ENCODE measurements around the gene UBE2G2. TPM values are rescaled to one million over a fixed set of nuclear protein-coding genes. Genes with fewer than 3 reads are reported as not detected.

The UBE2G2 gene
- polyA plus RNA-seq, 12 donors: 63.0 to 863 (median 98.5) TPM

DNA sequence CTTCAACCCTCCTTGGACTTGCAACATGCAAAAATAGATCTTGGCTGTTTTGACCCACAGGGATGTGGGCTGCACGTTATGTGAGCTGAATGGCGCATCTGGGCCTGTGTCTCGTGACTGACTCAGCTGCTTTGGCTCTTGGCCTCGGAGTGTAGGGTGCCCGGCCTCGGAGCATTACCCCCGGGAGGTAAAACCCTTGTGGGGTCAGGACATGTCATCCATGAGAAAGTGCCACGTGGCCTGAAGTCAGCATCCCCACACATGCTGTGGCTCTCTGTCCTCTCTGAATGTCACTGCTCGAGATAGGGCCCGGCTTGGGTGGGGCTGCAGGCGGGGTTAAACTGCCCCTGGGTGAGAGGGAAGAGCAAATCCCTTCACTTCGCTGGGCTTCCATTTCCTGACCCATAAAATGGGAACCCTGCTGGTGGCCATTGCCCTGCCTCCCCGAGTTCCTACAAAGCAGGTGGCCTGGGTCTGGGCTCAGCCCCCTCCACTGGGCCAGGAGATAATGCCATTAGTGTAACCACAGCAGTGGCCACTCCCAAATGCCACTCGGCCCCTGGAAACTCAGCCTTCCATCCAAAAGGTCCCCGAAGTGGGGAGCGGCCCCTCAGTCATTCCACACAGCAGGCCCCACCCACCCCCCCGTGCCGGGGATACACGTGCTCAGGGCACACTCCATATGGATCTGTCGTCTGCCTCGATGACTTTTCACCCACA, 67.4 kb downstream of the UBE2G2 start:
- no peak for DNase-seq

GRCh38 chr21:44732956-44733355, 68.7 kb downstream of the UBE2G2 start:
- no peak for DNase-seq

- no peak for DNase-seq
Observed at GRCh38 chr21:44732263-44732662, 69.4 kb downstream of the UBE2G2 start.

DNA sequence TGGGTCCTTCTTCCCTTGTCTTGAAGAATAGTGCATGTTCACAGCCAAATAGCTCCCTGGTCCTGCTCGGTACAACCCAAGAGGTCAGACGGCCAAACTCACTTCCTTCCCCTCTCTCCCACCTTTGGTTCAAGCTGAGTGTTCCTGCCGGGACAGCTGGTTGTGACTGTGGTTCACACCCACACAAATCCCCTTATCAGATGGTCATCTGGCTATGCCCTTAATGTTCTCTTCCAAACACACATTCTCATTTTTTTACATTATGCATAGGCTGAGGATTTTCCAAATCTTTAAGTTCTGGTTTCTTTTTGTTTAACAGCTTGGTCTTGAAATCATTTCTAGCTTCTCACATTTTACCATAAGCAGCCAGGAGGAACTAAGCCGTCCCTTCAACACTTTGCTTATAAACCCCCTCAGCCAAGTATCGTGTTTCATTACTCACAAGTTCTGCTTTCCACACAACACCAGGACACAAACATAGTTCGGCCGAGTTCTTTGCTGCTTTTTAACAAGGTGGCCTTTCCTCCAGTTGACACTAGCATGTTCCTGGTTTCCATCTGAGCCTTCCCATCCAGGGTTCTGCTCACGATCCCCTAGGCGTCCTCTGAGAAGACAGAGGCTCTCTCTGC, 70.6 kb downstream of the UBE2G2 start:
- DNase-seq: no peak

- no peak for DNase-seq
Observed at GRCh38 chr21:44730028-44730395, 71.6 kb downstream of the UBE2G2 start.

GRCh38 chr21:44729336-44730027, 72.1 kb downstream of the UBE2G2 start:
- DNase-seq: no peak

DNA sequence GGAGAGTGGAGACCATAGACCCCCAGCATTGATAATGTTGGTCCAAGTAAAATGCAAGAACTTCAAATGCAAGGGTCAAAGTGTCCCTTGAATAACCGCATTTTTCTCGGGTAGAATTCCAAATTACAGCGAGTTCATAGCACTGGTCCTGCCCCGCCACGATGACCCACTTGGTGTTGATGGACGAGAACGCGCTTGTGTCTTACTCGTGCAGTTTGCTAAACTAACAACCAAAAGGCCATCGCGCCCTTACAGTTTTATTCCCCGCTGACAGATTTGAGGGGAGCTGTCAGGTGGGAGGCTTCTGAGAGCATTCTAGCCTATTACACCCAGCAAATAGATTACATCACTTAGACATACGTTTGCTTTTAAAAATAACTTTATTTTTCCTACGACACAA, 72.9 kb downstream of the UBE2G2 start:
- no peak for DNase-seq

GRCh38 chr21:44727757-44728156, 73.9 kb downstream of the UBE2G2 start:
- no peak for DNase-seq

GRCh38 chr21:44727321-44727720, 74.3 kb downstream of the UBE2G2 start:
- no peak for DNase-seq

- DNase-seq: no peak
Observed at GRCh38 chr21:44726826-44727225, 74.8 kb downstream of the UBE2G2 start.

- no peak for DNase-seq
Observed at GRCh38 chr21:44724926-44725325, 76.7 kb downstream of the UBE2G2 start.

- no peak for DNase-seq
Observed at GRCh38 chr21:44724196-44724595, 77.4 kb downstream of the UBE2G2 start.

- no peak for DNase-seq
Observed at GRCh38 chr21:44723177-44724131, 78.2 kb downstream of the UBE2G2 start.

DNA sequence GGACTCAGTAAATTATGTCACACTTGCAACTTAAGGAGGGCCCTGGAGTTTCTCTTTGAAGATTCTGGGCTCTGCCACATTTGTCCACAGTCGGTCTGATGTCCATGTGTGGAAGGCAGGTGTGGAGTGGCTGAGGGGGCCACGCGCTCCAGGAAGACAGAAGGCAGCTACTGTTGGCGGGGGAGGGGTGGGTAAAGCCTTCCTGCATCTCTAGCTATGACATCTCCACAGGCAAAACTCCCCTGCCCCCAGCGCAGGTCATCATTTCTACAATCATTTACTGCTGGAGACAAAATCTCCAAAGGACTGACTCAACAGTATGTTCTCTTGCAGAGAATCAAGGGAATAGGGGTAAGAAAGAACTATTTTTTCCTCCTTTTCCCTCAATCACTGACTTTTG, 78.9 kb downstream of the UBE2G2 start:
- no peak for DNase-seq

- no peak for DNase-seq
Observed at GRCh38 chr21:44720170-44720569, 81.5 kb downstream of the UBE2G2 start.

Other genes with a start within 250 kb of the UBE2G2 start
- not detected for gene KRTAP10-3, start 243.0 kb downstream of the UBE2G2 start, polyA plus RNA-seq (ENCODE audit: insufficient read length in 12 of 12)
- gene KRTAP10-4, start 228.1 kb downstream of the UBE2G2 start, polyA plus RNA-seq (ENCODE audit: insufficient read length in 12 of 12): not detected
- gene KRTAP10-5, start 221.2 kb downstream of the UBE2G2 start, polyA plus RNA-seq (ENCODE audit: insufficient read length in 12 of 12): not detected
- not detected for gene KRTAP10-6, start 209.3 kb downstream of the UBE2G2 start, polyA plus RNA-seq (ENCODE audit: insufficient read length in 12 of 12)
- not detected for gene KRTAP10-7, start 201.2 kb downstream of the UBE2G2 start, polyA plus RNA-seq (ENCODE audit: insufficient read length in 12 of 12)
- under 1 TPM in 1 of 12 donors, not detected in 11; 0.25 TPM for gene KRTAP10-8, start 189.7 kb downstream of the UBE2G2 start, polyA plus RNA-seq (ENCODE audit: insufficient read length in 12 of 12)
- gene KRTAP10-9, start 174.7 kb downstream of the UBE2G2 start, polyA plus RNA-seq (ENCODE audit: insufficient read length in 12 of 12): not detected
- not detected for gene KRTAP10-10, start 164.5 kb downstream of the UBE2G2 start, polyA plus RNA-seq (ENCODE audit: insufficient read length in 12 of 12)
- gene KRTAP10-11, start 155.4 kb downstream of the UBE2G2 start, polyA plus RNA-seq (ENCODE audit: insufficient read length in 12 of 12): not detected
- gene KRTAP12-4, start 147.2 kb downstream of the UBE2G2 start, polyA plus RNA-seq (ENCODE audit: insufficient read length in 12 of 12): not detected
- gene KRTAP12-3, start 143.9 kb downstream of the UBE2G2 start, polyA plus RNA-seq (ENCODE audit: insufficient read length in 12 of 12): not detected
- not detected for gene KRTAP12-2, start 134.9 kb downstream of the UBE2G2 start, polyA plus RNA-seq (ENCODE audit: insufficient read length in 12 of 12)
- gene KRTAP12-1, start 119.7 kb downstream of the UBE2G2 start, polyA plus RNA-seq (ENCODE audit: insufficient read length in 12 of 12): not detected
- not detected for gene KRTAP10-12, start 104.6 kb downstream of the UBE2G2 start, polyA plus RNA-seq (ENCODE audit: insufficient read length in 12 of 12)
- gene TSPEAR, start 90.2 kb downstream of the UBE2G2 start, polyA plus RNA-seq (ENCODE audit: insufficient read length in 12 of 12): 1 to 10 TPM in 3 of 12 donors, under 1 TPM in 6, not detected in 3; 0.05 to 9.3 (median 0.18) TPM
- gene SUMO3, start 16.2 kb upstream of the UBE2G2 start, polyA plus RNA-seq (ENCODE audit: insufficient read length in 12 of 12): 10 to 100 TPM in 11 of 12 donors, not detected in 1; 60.7 to 88.3 (median 66.5) TPM
- 100 to 1,000 TPM in 11 of 12 donors, not detected in 1; 115 to 170 (median 129) TPM for gene PTTG1IP, start 71.9 kb upstream of the UBE2G2 start, polyA plus RNA-seq (ENCODE audit: insufficient read length in 12 of 12)
- 10 to 100 TPM in 5 of 12 donors, 1 to 10 TPM in 6, not detected in 1; 6.6 to 27.9 (median 9.8) TPM for gene ITGB2, start 119.1 kb upstream of the UBE2G2 start, polyA plus RNA-seq (ENCODE audit: insufficient read length in 12 of 12)
- 10 to 100 TPM in 11 of 12 donors, not detected in 1; 12.8 to 34.5 (median 15.4) TPM for gene SLX9, start 138.2 kb upstream of the UBE2G2 start, polyA plus RNA-seq (ENCODE audit: insufficient read length in 12 of 12)